Epidermal melanocyte (primary cell): Measurements from ENCODE around the gene EMILIN2.
A peak's percentile ranks its signal among the peaks of the same experiment; 100 is the strongest.
"Not testable (repeated sequence)": the region's sequence is repeated elsewhere in the genome, so short reads cannot be mapped to it uniquely, and the experiment has no call there.

Source experiments
- DNase-seq: peaks from one replicate; pipeline ENCODE4 v3.0.0; 2011; ENCODE audit warnings: low spot score; ENCODE audit not compliant: insufficient read length

EMILIN2 gene

GRCh38 chr18:2846636-2847316, at the start of gene EMILIN2:
EMILIN2 (plus strand) TSS chr18:2847006; CDS start chr18:2847189, 183 bp downstream.
- peak; percentile 22 for DNase-seq

GRCh38 chr18:2797951-2798350, 48.9 kb upstream of the EMILIN2 start:
- no peak for DNase-seq

GRCh38 chr18:2799369-2799768, 47.4 kb upstream of the EMILIN2 start:
- no peak for DNase-seq

GRCh38 chr18:2805970-2806943, 40.5 kb upstream of the EMILIN2 start:
- no peak for DNase-seq

- DNase-seq, result not testable (repeated sequence)
Measured at GRCh38 chr18:2808640-2809039, 38.2 kb upstream of the EMILIN2 start.

GRCh38 chr18:2809666-2810183, 37.1 kb upstream of the EMILIN2 start:
- not testable (repeated sequence) for DNase-seq

- no peak for DNase-seq
Measured at GRCh38 chr18:2811416-2811815, 35.4 kb upstream of the EMILIN2 start.

- no peak for DNase-seq
Measured at GRCh38 chr18:2814928-2815327, 31.9 kb upstream of the EMILIN2 start.

GRCh38 chr18:2818281-2818680, 28.5 kb upstream of the EMILIN2 start:
- DNase-seq, result no peak

- DNase-seq, result no peak
Measured at GRCh38 chr18:2821695-2822094, 25.1 kb upstream of the EMILIN2 start.

- DNase-seq, result no peak
Measured at GRCh38 chr18:2822213-2822921, 24.4 kb upstream of the EMILIN2 start.

- DNase-seq, result no peak
Measured at GRCh38 chr18:2823202-2823601, 23.6 kb upstream of the EMILIN2 start.

GRCh38 chr18:2823966-2824365, 22.8 kb upstream of the EMILIN2 start:
- no peak for DNase-seq

- DNase-seq, result no peak
Measured at GRCh38 chr18:2824865-2825264, 21.9 kb upstream of the EMILIN2 start.

- no peak for DNase-seq
Measured at GRCh38 chr18:2825613-2826175, 21.1 kb upstream of the EMILIN2 start.

- no peak for DNase-seq
Measured at GRCh38 chr18:2826581-2826980, 20.2 kb upstream of the EMILIN2 start.

GRCh38 chr18:2827061-2827460, 19.7 kb upstream of the EMILIN2 start:
- no peak for DNase-seq

GRCh38 chr18:2836118-2836517, 10.7 kb upstream of the EMILIN2 start:
- DNase-seq, result not testable (repeated sequence)

GRCh38 chr18:2837290-2837689, 9.5 kb upstream of the EMILIN2 start:
- not testable (repeated sequence) for DNase-seq

GRCh38 chr18:2839202-2839601, 7.6 kb upstream of the EMILIN2 start:
- DNase-seq, result no peak

- no peak for DNase-seq
Measured at GRCh38 chr18:2840521-2840920, 6.3 kb upstream of the EMILIN2 start.
